HEK293 (cell line): Measurements from ENCODE around the gene HOXC10.

Experiments used
- CTCF ChIA-PET: fragments of 350-600 bp; formaldehyde crosslinking; extraction: SDS; loops from one replicate; lab custom pipeline; 2021; ENCODE audit warnings: antibody characterized with exemption; lab: Yijun Ruan, JAX
- POLR2A ChIA-PET: fragments of 300-600 bp; formaldehyde crosslinking; extraction: SDS; loops from one replicate; lab custom pipeline; 2020; ENCODE audit warnings: antibody characterized with exemption, inconsistent platforms; lab: Yijun Ruan, JAX
- H3K27ac ChIP-seq: fragments of 200-500 bp; sonication (Bioruptor generic); 2 replicates; pipeline ENCODE4 v1.5.1; 2014; ENCODE audit warnings: low read depth, low read length, control low read depth, inconsistent platforms; ENCODE audit errors: extremely low read depth
- H3K36me3 ChIP-seq, 2 experiments: fragments of 200-500 bp in 1 of 2; sonication (Bioruptor generic) in 1 of 2; 1 replicate in 1 of 2; 2 replicates in 1 of 2; pipeline ENCODE4 v1.5.1; 2014 to 2017; ENCODE audit warnings: inconsistent platforms in 2 of 2, low read length in 2 of 2; ENCODE audit not compliant: control insufficient read depth in 2 of 2, insufficient read depth in 1 of 2
- H3K4me1 ChIP-seq: fragments of 200-500 bp; sonication (Bioruptor generic); 2 replicates; pipeline ENCODE4 v1.5.1; 2014; ENCODE audit warnings: mild to moderate bottlenecking, low read length, inconsistent platforms; ENCODE audit not compliant: control insufficient read depth, insufficient read depth
- H3K4me3 ChIP-seq: 2 replicates; pipeline ENCODE4 v1.5.1; 2011; ENCODE audit warnings: low read depth, mild to moderate bottlenecking, control low read depth, low read length, moderate library complexity
- H3K9me3 ChIP-seq: fragments of 200-500 bp; sonication (Bioruptor generic); 2 replicates; pipeline ENCODE4 v1.5.1; 2014; ENCODE audit warnings: low read depth, low read length, inconsistent platforms; ENCODE audit not compliant: control insufficient read depth, insufficient read depth
- BCL11A ChIP-seq: fragments of 450-650 bp; formaldehyde crosslinking; IDR thresholded peaks from 2 replicates; pipeline ENCODE4 v1.5.1; 2016; ENCODE audit warnings: low read depth, missing biosample characterization, missing genetic modification characterization
- EGR2 ChIP-seq: fragments of 450-650 bp; formaldehyde crosslinking; IDR thresholded peaks from 2 replicates; pipeline ENCODE4 v1.5.1; 2016; ENCODE audit warnings: low read depth, missing biosample characterization, missing genetic modification characterization
- GFI1B ChIP-seq: fragments of 450-650 bp; formaldehyde crosslinking; IDR thresholded peaks from 2 replicates; pipeline ENCODE4 v1.5.1; 2016; ENCODE audit warnings: missing biosample characterization, missing genetic modification characterization
- KLF17 ChIP-seq: fragments of 450-650 bp; formaldehyde crosslinking; IDR thresholded peaks from 2 replicates; pipeline ENCODE4 v1.5.1; 2016; ENCODE audit warnings: missing biosample characterization, missing genetic modification characterization
- MEIS1 ChIP-seq: sonication (generic); formaldehyde crosslinking; IDR thresholded peaks from 2 replicates; pipeline ENCODE4 v1.8.1; 2022; ENCODE audit warnings: missing genetic modification reagents, mild to moderate bottlenecking, borderline replicate concordance
- PATZ1 ChIP-seq: fragments of 450-650 bp; formaldehyde crosslinking; IDR thresholded peaks from 2 replicates; pipeline ENCODE4 v1.5.1; 2016; ENCODE audit warnings: missing biosample characterization, missing genetic modification characterization
- PBX3 ChIP-seq: sonication (generic); formaldehyde crosslinking; IDR thresholded peaks from 2 replicates; pipeline ENCODE4 v1.8.1; 2022; ENCODE audit warnings: mild to moderate bottlenecking, moderate library complexity, missing genetic modification reagents
- REPIN1 ChIP-seq: fragments of 450-650 bp; formaldehyde crosslinking; IDR thresholded peaks from 2 replicates; pipeline ENCODE4 v1.5.1; 2017; ENCODE audit warnings: missing biosample characterization, missing genetic modification characterization, low read depth
- TCF7L2 ChIP-seq: IDR thresholded peaks from 2 replicates; pipeline ENCODE4 v1.6.1; 2011; ENCODE audit warnings: low read depth, mild to moderate bottlenecking, inconsistent platforms, low read length, moderate library complexity, borderline replicate concordance
- TRIM28 ChIP-seq: IDR thresholded peaks from 2 replicates; pipeline ENCODE4 v1.6.1; 2011; ENCODE audit warnings: low read length, control low read depth, borderline replicate concordance
- ZBTB11 ChIP-seq: fragments of 450-650 bp; formaldehyde crosslinking; conservative IDR thresholded peaks from 2 replicates; pipeline ENCODE4 v1.5.1; 2016; ENCODE audit warnings: low read depth, missing biosample characterization, missing genetic modification characterization
- ZFP69B ChIP-seq: fragments of 450-650 bp; formaldehyde crosslinking; IDR thresholded peaks from 2 replicates; pipeline ENCODE4 v1.5.1; 2016; ENCODE audit warnings: missing biosample characterization, missing genetic modification characterization
- ZNF221 ChIP-seq: fragments of 450-650 bp; formaldehyde crosslinking; IDR thresholded peaks from 2 replicates; pipeline ENCODE4 v1.5.1; 2017; ENCODE audit warnings: missing biosample characterization, missing genetic modification characterization, borderline replicate concordance
- ZNF223 ChIP-seq: fragments of 450-650 bp; formaldehyde crosslinking; IDR thresholded peaks from 2 replicates; pipeline ENCODE4 v1.5.1; 2016; ENCODE audit warnings: missing biosample characterization, missing genetic modification characterization
- ZNF366 ChIP-seq: fragments of 450-650 bp; formaldehyde crosslinking; conservative IDR thresholded peaks from 2 replicates; pipeline ENCODE4 v1.5.1; 2016; ENCODE audit warnings: missing biosample characterization, missing genetic modification characterization
- ZNF449 ChIP-seq: fragments of 450-650 bp; formaldehyde crosslinking; IDR thresholded peaks from 2 replicates; pipeline ENCODE4 v1.5.1; 2017; ENCODE audit warnings: missing biosample characterization, mild to moderate bottlenecking, missing genetic modification characterization, moderate library complexity
- ZNF473 ChIP-seq: fragments of 450-650 bp; formaldehyde crosslinking; IDR thresholded peaks from 2 replicates; pipeline ENCODE4 v1.5.1; 2017; ENCODE audit warnings: missing biosample characterization, missing genetic modification characterization
- ZNF530 ChIP-seq: fragments of 450-650 bp; formaldehyde crosslinking; IDR thresholded peaks from 2 replicates; pipeline ENCODE4 v1.5.1; 2016; ENCODE audit warnings: low read depth, missing biosample characterization, missing genetic modification characterization
- ZNF624 ChIP-seq: fragments of 450-650 bp; formaldehyde crosslinking; IDR thresholded peaks from 2 replicates; pipeline ENCODE4 v1.5.1; 2017; ENCODE audit warnings: missing biosample characterization, missing genetic modification characterization
- ZNF645 ChIP-seq: fragments of 450-650 bp; formaldehyde crosslinking; IDR thresholded peaks from 2 replicates; pipeline ENCODE4; 2016; ENCODE audit warnings: missing biosample characterization, missing genetic modification characterization
- ZNF704 ChIP-seq: fragments of 450-650 bp; formaldehyde crosslinking; IDR thresholded peaks from 2 replicates; pipeline ENCODE4 v1.5.1; 2016; ENCODE audit warnings: missing biosample characterization, missing genetic modification characterization
- ZNF76 ChIP-seq: fragments of 450-650 bp; formaldehyde crosslinking; IDR thresholded peaks from 2 replicates; pipeline ENCODE4; 2016; ENCODE audit warnings: low read depth, missing biosample characterization, missing genetic modification characterization, borderline replicate concordance
- ZNF776 ChIP-seq: fragments of 450-650 bp; formaldehyde crosslinking; IDR thresholded peaks from 2 replicates; pipeline ENCODE4 v1.5.0; 2017; ENCODE audit warnings: missing biosample characterization, missing genetic modification characterization, borderline replicate concordance

Gene HOXC10

GRCh38 chr12:53978477-53979356 is 6.2 kb upstream of the HOXC10 start:
- Histone ChIP-seq H3K27ac (peak overlapping the region; percentile 91), H3K4me1 (peaks cover 34% of the 10 kb centered on the region), H3K36me3 (no peaks in the 10 kb centered on the region), H3K4me3 (no peak overlapping the region), H3K9me3 (no peaks in the 10 kb centered on the region)
- ChIA-PET POLR2A (interaction anchor here (0.6 kb wide), 1 partner anchor 86 kb away, joined by 3 read pairs; no protein-coding TSS in a partner anchor), CTCF (interaction anchor here (0.7 kb wide), 1 partner anchor 195 kb away, joined by 3 read pairs; no protein-coding TSS in a partner anchor)
- no peak for TF ChIP-seq TRIM28
- no peak for TF ChIP-seq ZNF645 (tag by site-specific recombination)
- no peak for TF ChIP-seq ZNF704 (tag by site-specific recombination)
- no peak for TF ChIP-seq ZNF221 (tag by site-specific recombination)
- TF ChIP-seq PATZ1 (tag by site-specific recombination): peak; percentile 45
- 0 out of 2 replicates have a peak, but pooled peaks have one; percentile 8 for TF ChIP-seq ZNF366 (tag by site-specific recombination)
- no peak for TF ChIP-seq TCF7L2
- TF ChIP-seq ZNF776 (tag by site-specific recombination): no peak
- TF ChIP-seq REPIN1 (tag by site-specific recombination): no peak
- TF ChIP-seq GFI1B (tag by site-specific recombination): no peak
- TF ChIP-seq KLF17: peak; percentile 18; the same call in 1 of the 2 replicates
- no peak for TF ChIP-seq ZNF473 (tag by site-specific recombination)
- no peak for TF ChIP-seq ZBTB11
- TF ChIP-seq PBX3 (CRISPR knock-in tag): no peak
- peak; percentile 53; the same call in 1 of the 2 replicates for TF ChIP-seq ZNF449 (tag by site-specific recombination)
- TF ChIP-seq EGR2 (tag by site-specific recombination): peak; percentile 82; the same call in 1 of the 2 replicates
- TF ChIP-seq BCL11A (tag by site-specific recombination): no peak
- no peak for TF ChIP-seq ZNF624 (tag by site-specific recombination)
- no peak for TF ChIP-seq ZFP69B (tag by site-specific recombination)
- no peak for TF ChIP-seq ZNF530 (tag by site-specific recombination)
- no peak for TF ChIP-seq ZNF223
- no peak for TF ChIP-seq MEIS1
- no peak for TF ChIP-seq ZNF76
